GM19372 (cell line): ENCODE data around the gene SIGMAR1.

ENCODE experiments used
- ATAC-seq: cut with Tn5 transposase; IDR thresholded peaks from one replicate; pipeline ENCODE4 v1.9.1; 2021; ENCODE audit warnings: mild to moderate bottlenecking, low read depth, moderate library complexity; ENCODE audit not compliant: unreplicated experiment

SIGMAR1 gene

DNA sequence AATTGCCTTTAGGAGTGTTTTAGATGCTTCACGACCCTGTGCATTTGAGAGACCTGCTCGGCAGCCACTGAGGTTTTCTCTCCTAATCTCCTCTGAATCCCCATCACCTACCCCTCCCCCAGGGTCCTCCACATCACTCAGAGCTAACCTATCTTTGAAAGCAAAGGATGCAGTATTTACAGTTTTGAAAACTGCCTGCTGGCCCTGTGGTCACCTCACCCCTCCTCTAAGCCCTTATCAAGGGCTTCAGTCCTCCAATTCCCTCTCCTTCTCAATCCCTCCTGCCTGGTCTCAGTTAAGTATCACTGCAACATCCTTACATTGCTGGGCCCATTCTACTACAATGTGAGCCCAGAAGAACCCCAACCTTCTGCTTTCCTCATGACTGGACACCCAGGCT lies 30.3 kb downstream of the SIGMAR1 start:
- ATAC-seq: no peak

DNA sequence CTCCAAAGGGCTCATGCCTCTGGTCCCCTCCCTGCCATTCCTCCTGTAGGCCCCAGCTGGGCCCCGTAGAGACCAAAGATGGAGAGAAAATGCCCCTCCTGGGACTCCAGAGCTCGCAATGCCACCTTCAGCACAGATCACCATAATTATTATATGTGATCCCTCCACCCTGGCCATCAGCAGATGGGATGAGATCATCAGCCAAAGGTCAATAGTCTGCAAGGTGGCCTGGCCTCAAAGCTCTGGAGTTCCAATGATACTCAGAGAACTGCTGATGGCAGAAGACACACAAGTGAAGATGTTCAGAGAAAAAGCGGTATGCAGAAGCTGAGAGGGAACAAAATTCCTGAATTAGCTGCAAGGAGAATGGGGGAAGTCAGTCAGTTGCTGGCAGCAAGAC lies 30.7 kb downstream of the SIGMAR1 start:
- no peak for ATAC-seq

DNA sequence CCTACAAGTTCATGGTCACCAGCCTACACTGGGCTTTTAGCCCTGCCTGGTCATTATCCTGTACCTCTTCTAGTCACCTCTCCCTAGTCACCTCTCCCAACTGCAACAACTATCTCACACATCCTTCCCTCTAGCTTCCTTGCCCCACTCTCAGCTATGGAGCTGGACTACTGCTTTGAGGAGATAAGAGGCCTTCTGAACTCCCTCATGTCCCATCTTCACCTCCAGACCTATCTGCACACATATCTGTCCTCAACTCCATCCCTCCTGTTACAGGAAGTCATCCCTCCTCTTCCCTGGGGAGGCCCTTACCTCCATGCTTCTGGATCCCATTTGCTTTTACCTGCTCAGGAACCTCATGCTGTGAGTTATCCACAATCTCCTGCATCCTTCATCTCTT lies 31.4 kb downstream of the SIGMAR1 start:
- no peak for ATAC-seq

DNA sequence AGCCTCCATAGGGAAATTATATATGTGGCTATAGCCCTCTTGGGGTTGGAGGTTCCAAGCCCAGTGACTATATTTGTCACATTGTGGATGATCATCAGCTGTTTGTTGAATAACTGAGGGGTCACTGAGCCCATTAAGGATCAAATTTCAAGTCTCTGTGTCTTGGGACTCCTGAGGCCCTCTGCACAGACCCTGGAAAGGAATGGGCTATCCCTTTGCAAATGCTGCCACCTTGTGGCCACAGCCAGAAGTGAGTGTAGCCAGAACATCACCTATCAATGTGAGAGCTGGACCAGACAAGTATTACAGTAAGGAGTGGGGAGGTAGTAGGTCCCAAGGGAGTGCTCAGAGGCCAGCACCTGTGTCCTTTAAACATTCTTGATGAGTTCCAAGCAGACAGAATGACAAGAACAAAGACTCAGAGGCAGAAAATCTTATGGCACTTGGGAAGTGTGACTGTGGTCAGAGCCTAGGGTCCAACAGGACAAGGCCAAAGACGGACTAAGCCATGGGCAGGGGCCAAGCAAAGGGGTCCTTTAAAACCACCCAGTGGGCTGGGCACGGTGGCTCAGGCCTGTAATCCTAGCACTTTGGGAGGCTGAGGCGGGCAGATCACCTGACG lies 33.9 kb downstream of the SIGMAR1 start:
- no peak for ATAC-seq

DNA sequence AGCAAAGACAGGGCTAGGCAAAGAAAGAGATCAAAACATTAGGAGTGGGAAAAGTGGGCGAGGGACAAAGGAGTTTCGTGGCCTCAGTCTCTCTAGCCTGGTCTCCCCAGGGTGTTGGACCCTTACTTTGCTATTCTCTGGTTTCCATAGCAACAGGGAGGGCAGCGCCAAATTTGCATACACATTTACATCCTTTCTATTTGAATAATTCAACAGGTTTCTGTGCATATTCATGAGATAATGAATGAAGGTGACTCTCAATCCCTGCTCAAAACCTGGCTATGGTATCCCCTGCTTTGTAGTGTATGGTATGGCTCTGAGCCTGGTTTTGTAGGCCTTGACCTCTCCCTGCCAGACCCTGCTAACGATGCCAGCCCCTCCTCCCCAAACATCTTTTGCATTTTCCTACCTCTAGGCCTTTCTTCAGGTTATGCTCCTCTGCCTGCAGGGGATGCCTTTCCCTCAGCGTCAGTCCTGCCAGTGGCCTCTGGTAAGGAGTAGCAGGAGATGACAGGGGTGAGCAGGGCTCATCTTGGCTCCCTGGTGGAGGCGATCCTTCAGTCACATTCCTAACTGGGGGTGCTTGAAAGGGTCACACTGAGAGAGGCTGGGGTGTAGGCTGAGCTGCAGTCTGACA lies 35.5 kb downstream of the SIGMAR1 start:
- no peak for ATAC-seq

DNA sequence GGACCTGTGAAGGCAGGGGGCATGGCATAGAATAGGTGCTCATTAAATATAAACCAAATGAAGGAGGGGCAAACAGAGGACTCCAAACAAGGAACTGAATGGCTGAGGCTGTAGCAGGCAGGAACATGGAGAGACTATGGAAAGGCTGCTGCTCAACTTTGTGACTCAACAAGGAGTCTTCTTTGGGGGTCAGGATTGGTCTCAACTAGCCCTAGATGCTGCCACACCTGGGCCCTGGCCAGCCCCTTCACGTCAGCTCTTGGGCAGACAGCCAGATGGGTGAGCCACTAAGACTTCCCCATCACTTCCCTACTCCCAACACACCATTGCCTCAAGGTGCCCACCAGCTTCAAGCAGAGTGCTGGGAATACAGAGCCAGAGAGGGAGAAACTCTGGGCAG lies 36.7 kb downstream of the SIGMAR1 start:
- no peak for ATAC-seq

DNA sequence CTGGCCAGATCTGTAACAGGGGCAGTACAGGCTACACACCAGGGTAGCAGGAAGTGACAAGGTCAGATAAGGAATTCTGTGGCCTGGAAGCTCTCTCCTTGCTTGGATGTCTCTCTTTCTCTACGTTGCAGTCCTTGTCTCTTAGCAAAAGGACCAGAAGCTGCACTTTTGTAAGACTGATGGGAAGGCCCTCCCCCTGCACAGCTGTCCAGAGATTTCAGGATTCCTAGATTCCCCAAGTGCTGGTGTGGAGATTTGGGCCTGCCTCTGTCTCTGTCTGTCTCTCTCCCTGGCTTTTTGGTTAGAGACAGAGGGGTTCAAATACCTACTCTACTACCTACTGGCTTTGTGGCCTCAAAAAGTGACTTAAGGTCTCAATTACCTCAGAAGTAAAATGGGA lies 38.0 kb downstream of the SIGMAR1 start:
- no peak for ATAC-seq

DNA sequence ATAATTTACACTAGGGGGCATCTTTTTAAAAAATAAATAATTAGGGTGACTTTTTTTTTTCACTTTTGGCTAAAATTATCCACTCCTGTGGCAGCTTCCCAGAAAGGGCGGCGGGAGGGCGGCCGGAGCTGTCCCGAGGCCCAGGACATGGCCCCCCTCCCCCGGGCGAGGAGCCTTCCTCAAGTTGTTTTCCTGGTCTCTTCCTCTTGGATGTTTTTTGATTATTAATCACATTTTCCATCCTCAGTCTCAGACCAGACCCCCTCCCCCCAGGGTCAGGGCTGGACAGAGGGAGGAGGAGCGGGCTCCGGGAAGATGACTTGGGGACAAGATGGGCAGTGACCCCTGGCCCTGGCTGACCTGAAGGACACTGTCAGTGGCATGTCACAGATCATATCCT lies 43.4 kb downstream of the SIGMAR1 start:
- ATAC-seq: no peak

DNA sequence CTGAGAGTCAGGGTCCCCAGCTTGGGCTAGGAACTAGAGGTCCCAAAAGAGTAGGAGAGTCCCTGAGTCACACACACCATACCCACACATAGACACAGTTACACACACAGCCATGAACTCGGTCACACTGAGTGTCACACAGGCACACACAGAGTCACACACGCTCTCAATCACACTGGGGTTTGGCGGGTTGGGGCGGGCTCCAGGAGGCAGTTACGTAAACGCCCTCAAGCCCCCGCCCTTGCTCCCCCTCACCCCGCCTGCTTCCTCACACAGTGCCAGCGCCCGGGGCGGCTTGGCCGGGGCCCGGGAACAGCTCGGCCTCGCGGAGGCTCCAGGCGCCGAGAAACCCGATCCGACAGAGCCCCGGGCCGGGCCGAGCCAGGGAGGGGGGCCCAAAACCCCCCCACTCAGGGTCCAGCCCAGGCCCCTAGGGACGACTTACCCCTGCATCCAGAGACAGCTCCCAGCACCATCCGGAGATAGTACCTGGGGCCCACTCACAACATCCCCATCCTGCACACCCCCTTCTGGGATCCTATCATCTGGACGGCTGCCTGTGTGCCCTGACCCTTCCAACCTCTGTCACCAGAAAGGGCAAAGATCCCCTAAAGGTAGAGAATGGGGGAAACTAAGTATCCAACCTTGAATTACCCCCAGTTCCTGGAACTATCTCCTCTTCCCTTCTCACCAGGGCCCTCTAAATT lies 44.5 kb downstream of the SIGMAR1 start:
- ATAC-seq: no peak

DNA sequence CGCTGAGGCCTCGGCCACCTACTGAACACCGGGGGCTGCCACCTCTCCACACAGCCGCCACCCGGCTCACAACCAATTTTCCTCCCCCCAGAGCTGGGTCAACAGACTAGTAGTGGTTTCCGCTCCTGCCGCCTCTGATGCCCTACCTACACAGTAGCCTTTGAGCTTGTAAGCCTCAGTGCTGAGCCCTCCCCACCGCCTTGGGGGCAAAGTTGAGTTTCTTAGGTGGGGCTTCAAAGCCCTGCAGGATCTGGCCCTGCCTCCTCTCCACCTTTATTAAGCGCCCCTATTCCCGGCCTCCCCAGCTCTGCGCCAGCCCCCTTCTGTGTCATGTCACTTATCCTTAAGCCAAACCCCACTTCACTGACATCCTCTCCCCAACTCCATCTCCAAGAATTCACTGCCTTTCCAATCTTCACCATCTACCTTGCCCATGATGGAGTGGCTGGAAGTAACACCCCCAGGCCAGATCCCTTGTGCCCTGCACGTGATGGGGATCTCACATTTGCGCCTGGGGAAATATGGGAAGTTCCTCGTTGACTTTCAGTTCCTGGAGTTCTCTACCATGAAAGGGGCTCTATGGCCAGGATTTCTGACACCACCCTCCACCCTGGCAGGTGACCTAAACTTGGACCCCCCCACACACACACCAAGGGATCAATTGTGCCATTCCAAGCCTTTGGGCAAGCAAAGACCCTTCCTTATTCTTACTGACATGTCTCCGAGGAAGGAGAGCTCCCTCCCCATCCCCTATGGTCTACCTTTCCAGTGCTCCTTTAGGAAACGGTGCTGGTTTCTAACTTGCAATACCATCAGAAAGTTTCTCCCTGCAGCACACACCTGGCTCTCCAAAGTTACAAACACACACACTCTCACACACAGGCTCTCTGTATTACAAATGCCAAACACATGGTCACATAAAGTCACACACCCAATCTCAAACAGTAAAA lies 45.4 kb downstream of the SIGMAR1 start:
- ATAC-seq: no peak

DNA sequence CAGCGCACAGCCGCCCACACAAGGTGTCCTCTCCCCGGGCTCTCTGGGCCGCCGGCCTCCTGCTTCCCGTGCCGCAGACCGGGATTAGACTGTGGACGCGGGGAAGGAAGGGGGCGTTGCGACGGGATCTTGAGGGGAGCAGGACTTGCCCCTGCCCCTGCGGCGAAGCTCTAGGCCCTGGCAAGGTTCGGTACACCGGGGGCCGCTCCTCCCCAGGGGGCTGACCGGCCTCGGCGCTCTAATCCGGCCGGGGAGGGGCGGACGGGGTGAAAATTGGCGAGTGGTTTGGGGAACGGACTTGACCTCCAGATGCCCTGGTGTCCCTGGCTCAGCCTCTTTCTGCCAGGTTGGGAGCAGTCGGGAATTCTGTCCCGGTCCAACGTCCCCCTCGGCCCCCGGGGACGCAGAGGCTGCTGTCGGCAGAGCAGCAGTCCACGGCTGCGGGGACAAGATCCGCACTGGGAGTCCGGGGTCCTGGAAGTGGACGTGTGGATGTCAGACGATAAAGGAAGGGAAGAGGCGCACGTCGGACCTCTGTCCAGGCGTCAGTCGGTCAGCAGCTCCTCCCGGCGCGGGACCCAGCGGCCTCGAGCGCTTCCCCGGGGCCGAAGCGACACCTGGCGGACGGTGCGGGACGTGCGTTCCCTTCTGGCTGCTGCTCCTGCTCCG lies 46.2 kb downstream of the SIGMAR1 start:
- no peak for ATAC-seq

DNA sequence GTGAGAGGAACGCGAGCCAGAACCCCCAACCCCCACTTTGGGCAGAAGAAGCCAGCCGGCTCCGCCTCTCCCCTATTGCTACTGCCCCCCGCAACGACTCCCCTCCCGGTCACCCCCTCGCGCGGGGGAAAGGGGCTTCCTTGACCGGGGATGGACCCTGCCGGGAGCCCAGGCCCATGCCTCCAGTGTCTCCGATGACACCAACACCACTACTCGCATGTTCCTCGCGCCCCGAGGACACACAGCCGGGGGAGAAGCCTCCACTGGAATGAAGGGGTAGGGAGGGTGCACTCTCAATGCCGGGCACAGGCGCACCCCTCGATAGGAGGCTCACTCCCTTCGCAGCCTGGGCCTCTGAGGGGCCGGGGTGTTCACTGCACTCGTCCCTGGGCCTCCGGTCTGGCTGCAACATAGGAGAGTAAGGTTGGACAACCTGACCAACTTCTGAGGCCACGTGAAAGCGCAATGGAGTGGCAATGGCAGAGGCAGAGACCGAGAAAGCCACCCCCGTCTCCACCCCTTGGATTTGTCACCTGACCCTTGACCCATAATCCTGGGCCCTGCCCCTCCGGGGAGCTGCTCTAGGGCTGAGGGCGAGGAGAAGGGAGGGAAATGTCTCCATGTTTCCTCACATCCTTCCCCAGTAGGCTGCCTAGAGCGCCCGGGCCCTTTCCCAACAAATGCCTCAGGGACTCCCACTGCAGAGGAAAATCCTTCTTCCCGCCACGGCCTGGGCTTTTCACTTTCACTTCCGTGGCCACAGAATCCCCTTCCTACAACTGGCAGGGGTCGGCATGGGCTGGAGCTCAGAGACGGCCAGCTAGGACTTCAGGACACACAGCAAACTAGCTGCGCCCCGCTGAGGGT lies 47.0 kb downstream of the SIGMAR1 start:
- ATAC-seq: no peak

DNA sequence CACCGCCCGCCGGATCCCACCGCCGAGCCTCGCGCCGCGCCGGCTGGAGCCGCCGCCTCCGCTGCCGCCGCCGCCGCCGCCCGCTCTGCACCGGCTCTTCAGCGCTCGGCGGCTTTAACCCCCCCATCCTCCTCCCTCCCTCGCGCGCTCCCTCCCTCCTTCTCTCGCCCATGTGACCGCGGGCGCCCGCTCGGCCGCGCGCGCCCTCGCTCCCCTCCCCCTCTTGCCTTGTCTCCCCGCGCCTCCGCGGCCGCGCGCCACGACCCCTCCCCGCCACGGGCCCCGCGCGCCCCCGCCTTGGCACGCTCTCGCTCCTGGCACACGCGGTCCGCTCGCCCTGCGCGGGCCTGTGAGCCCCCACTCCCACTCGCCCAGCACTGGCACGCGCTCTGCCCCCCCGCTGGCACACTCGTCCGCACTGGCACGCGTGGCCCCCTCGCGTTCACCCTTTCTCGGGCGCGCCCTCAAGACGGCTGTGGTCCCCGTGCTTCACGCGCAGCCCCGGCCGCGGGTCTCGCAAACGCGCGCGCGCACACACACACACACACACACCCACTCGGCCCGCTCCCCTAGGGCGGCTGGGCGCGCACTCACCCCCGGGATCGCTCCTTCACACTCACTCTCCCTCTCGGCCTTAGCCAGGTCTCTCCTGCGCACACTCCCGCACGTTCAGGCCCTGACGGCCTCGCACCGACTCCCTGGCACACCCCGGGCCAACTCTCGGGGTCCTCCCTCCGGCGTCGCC lies 47.8 kb downstream of the SIGMAR1 start, which contains the start of gene CNTFR:
Gene CNTFR, minus strand, starts transcription at position 89 of the 745 bp plus-strand sequence. CDS start 20,743 bp downstream, outside the sequence.
- ATAC-seq: no peak

DNA sequence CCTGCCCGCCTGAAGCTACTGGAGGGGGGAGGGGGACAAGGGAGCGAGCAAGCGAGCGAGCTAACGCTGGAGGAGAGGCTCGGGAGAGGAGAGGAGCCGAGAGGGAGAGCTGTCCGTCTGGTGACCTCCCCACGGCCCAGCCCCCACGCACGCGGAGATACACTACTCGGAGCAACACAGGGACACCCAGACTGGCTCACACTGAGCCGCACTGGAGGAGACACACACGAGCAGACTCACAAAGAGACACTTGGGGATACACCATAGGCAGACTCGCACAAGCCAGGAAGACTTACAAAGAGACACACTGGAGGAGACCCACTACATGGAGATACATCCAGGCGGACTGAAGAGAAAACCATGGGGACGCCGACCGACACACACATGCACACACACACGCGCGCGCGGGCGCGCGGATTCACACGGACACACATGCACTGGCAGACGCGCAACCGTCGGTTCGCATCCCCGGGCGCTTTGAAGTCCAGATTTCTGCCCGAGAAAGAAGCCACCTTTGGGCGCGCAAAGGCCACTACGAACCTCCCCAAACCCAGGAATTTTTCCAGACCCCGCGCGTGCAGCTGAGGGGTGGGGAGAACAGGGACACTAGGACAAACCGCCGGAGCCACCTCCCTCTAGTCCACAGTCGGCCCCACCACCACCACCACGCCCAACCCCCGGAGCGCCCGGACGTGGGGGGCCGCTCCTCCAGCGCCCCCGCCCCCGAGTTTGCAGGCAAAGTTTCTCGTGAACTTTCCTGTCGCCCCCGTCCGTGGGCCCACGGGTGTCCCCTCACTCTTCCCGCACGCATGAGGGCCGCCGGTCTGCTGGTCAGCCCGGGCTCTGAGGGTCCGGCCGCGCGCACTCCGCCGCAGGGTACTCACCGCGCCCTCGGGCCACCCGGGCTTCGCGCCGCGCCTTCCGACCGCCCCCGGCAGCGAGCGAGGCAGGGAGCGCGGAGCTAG lies 48.6 kb downstream of the SIGMAR1 start:
- ATAC-seq: no peak

DNA sequence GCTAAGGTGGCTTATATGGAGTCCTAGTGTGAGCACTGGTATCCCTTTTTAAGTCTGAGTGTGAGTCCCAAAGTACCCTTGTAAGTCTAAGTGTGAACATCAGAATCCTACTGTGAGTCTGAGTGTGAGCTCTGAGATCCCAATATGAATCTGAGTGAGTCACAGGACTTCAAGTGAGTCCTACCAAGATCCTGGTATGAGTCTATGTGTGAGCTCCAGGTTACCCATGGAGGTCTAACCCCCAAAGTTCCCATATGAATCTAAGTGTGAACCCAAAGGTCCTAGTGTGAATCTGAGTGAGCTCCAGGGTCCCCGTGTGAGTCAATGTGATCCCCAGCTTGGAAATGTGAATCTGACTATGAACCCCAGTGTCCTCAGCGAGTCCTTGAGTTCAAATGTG lies 50.3 kb downstream of the SIGMAR1 start:
- ATAC-seq: no peak

DNA sequence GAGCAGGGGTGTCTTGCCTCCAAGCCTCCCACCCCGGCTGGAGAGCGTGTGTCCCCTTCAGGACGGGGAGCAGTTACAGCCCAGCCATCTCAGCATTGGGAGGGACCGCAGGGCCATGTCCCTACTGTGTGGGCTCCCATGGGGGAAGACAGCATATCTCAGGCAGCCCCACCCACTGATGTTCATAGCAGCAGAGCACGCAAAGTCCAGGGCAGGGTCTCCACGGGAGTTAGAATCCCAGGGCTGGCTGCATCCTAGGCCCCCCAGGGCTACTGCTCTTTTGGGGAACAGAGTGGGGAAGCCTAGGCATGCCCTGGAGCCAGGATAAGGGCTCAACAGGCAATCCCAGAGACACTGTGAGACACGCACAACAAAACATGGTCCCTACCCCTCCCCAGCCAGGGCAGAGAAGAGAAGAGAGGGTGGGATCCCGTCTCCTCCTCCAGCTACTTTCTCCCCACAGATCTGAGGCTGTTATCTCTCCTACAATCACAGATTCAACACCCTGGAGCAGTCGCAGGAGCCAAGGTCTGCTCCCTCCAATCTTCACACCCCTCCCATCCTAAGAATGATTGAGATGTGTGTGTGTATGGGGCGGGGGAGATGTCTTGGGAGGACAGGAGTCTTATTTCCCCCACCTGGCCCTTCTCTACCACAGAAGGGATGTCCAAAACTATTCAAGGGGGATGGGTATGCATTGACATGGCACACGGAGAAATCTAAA lies 51.5 kb downstream of the SIGMAR1 start:
- ATAC-seq: no peak

DNA sequence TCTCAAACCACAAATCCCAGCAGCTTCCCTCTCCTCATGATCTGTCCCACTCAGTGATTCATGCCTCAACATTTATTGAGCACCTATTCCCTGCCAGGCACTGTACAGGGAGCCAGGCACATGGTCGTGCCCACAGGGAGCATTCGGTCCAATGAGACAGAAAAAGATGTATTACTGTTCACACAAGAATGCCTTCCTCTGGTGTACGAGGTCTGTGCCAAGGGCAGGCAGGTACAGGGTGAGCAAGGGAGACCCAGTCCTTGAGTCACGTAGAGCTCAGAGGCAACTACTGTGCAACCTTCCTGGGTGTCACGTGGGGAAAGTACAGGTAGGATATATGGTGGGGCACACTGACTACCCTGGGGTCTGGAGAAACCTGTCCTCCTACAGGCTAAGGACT lies 52.6 kb downstream of the SIGMAR1 start:
- ATAC-seq: no peak
